Body of pancreas (tissue), 4 donors: ENCODE measurements around the gene IL15RA. TPM values are rescaled to one million over a fixed set of nuclear protein-coding genes. Genes with fewer than 3 reads are reported as not detected.
"Not testable (repeated sequence)": the region's sequence is repeated elsewhere in the genome, so short reads cannot be mapped to it uniquely, and the experiment has no call there.

ENCODE experiments used
- ATAC-seq: fragments of 150-250 bp; one replicate; pipeline ENCODE4 v1.9.1; 2016
- DNase-seq, 4 donors: peaks; one replicate each; pipeline ENCODE4 v3.0.0-alpha.2; 2019
- H3K27ac ChIP-seq, 4 donors: fragments of 200-600 bp; sonication (generic); 1 replicate in 3 of 4; 2 replicates in 1 of 4; pipeline versions ENCODE4 v1.5.1 to v1.6.1; 2016 to 2019; ENCODE audit warnings: mild to moderate bottlenecking in 1 of 4, mixed read lengths in 1 of 4, moderate library complexity in 1 of 4
- H3K27me3 ChIP-seq, 2 donors: fragments of 200-600 bp; sonication (generic); one replicate each; pipeline ENCODE4 v1.6.0; 2016; ENCODE audit warnings: mild to moderate bottlenecking in 1 of 2
- H3K36me3 ChIP-seq, 2 donors: fragments of 200-600 bp; sonication (generic); replicated peaks in 1 of 2; 2 replicates each; pipeline ENCODE4 v1.5.1; 2016; ENCODE audit warnings: low read depth in 2 of 2; ENCODE audit not compliant: insufficient read depth in 1 of 2
- H3K4me1 ChIP-seq: fragments of 200-600 bp; sonication (generic); one replicate; pipeline ENCODE4 v1.6.0; 2016
- H3K4me3 ChIP-seq, 2 donors: fragments of 200-600 bp; sonication (generic); 1 replicate in 1 of 2; 2 replicates in 1 of 2; pipeline ENCODE4 v1.5.1; 2016 to 2019
- H3K9me3 ChIP-seq, 3 donors: fragments of 200-600 bp; sonication (generic); 1 replicate in 2 of 3; 2 replicates in 1 of 3; pipeline ENCODE4 v1.5.1; 2016
- CTCF ChIP-seq, 7 experiments: fragments of 450-650 bp in 4 of 7; fragments of 200-600 bp in 3 of 7; sonication (generic) in 3 of 7; IDR thresholded peaks; one replicate each; pipeline ENCODE4 v1.5.1; 2016 to 2019; ENCODE audit warnings: antibody characterized with exemption in 7 of 7
- POLR2A ChIP-seq, 3 donors: fragments of 450-650 bp; IDR thresholded peaks; one replicate each; pipeline ENCODE4 v1.6.1; 2016; ENCODE audit warnings: antibody characterized with exemption in 3 of 3, mild to moderate bottlenecking in 2 of 3
- WGBS, 2 donors: methylation state at CpG; one replicate each; pipeline ENCODE4 v1.1.5; 2017; 5-methylcytosine and 5-hydroxymethylcytosine counted together
- intact Hi-C: fragments of 100-400 bp; cut with DNase I; formaldehyde crosslinking; loops from one replicate; pipeline ENCODE4 v1.15.1; 2023
- total RNA-seq, 2 donors: library from RNA; depleted of rRNA; stranded (reverse); fragments of >200 nt; gene quantifications; one replicate each; pipeline ENCODE4 v1.1.0, GENCODE V29; 2016

IL15RA gene
- total RNA-seq, 2 donors from 2014 or later = 14.3 to 15.5 TPM

DNA sequence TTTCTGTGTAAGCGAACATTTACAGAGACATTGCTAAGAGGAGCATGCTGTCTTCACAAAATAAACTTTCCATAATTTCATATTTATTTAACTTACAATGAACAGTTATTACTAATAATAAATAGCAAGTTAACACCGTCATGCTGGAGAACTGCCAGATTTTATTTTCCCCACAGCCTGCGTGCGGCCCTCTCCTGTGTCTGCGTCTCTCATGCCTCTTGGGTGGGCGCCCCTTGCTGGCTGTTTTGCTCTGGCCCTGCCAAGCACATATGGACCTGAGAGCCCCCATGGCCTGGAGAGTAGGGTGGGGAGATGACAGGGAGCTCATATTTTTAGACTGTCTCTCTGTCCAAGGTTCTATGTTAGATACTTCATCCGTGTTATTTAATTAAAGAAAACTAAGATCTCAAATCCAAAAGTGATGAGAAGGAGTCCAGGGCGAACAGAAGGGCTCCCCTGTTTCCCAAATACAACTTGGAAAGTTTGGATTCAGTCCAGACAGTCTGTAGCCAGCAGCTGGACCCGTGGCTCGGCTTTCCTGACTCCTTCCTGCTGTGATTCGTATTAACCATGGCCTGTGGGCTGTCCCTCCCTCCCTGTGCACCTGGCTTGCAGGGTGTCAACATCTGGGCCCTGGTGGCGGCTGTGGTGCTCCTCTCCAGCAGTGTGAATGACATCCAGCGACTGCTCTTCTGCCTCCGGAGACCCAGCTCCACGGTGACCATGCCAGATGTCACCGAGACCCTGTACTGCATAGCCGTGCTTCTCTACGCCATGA lies 66.8 kb downstream of the IL15RA start:
- DNase-seq (no peak), ATAC-seq (no peak)
- intact Hi-C loops = no loop called here
- H3K4me3 ChIP-seq = no peak overlapping the region
- H3K9me3 ChIP-seq = no peaks in the 10 kb centered on the region
- H3K36me3 ChIP-seq = peaks cover 21 to 36% of the 10 kb centered on the region in 2 donors
- TF ChIP-seq CTCF (IDR thresholded peaks at IDR 0.05) (no peak), POLR2A (IDR thresholded peaks at IDR 0.05) (no peak)
- H3K27ac ChIP-seq = no peak overlapping the region
- no peaks in the 10 kb centered on the region for H3K4me1 ChIP-seq
- no peaks in the 10 kb centered on the region for H3K27me3 ChIP-seq
- 84 to 91% methylated on average over 17 to 18 of the region's 18 CpGs for WGBS, 2 donors

- H3K27ac ChIP-seq, H3K9me3 ChIP-seq, H3K27me3 ChIP-seq, H3K4me3 ChIP-seq, intact Hi-C loops, DNase-seq, H3K4me1 ChIP-seq, ATAC-seq: not testable (repeated sequence)
- 87 to 89% methylated on average over 7 of the region's 7 CpGs for WGBS, 2 donors
- H3K36me3 ChIP-seq = peaks cover 15 to 27% of the 10 kb centered on the region in 2 donors
These were observed 68.7 kb downstream of the IL15RA start for GRCh38 chr10:5908676-5909075.

- ATAC-seq = no peak
- Histone ChIP-seq H3K36me3 (peaks cover 15 to 25% of the 10 kb centered on the region in 2 donors), H3K9me3 (no peaks in the 10 kb centered on the region), H3K27ac (no peak overlapping the region), H3K27me3 (no peaks in the 10 kb centered on the region), H3K4me3 (no peak overlapping the region), H3K4me1 (no peaks in the 10 kb centered on the region)
- intact Hi-C loops = no loop called here
- DNase-seq = no peak
- WGBS, 2 donors = 85 to 94% methylated on average over 5 of the region's 5 CpGs
- TF ChIP-seq POLR2A (IDR thresholded peaks at IDR 0.05) (no peak), CTCF (IDR thresholded peaks at IDR 0.05) (no peak)
These were observed 70.7 kb downstream of the IL15RA start for GRCh38 chr10:5906651-5907050.

DNA sequence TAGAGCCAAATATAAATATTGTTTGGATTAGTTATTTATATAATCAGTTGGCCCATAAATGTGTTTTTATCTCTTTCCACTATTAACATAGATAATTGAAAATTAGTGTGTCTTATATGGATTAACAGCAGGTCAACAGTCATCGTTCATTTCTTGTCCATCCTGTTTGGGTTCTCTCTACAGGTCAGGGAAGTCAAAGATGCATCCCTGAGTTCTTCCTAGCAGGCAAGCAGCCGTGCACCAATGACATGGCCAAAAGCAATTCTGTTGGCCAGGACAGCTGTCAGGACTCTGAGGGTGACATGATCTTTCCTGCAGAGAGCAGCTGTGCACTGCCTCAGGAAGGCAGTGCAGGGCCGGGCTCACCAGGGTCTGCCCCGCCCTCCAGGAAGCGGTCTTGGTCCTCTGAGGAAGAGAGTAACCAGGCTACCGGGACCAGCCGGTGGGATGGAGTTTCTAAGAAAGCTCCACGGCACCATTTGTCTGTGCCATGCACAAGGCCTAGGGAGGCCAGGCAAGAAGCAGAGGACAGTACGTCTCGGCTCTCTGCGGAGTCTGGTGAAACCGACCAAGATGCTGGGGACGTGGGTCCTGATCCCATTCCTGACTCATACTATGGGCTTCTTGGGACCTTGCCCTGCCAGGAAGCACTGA lies 71.4 kb downstream of the IL15RA start:
- no peak overlapping the region for H3K27ac ChIP-seq

More for the DNA sequence above, 71.4 kb downstream of the IL15RA start:
- DNase-seq = no peak
- peaks cover 9 to 20% of the 10 kb centered on the region in 2 donors for H3K36me3 ChIP-seq
- no peak for TF ChIP-seq CTCF (IDR thresholded peaks at IDR 0.05)
- no peak for TF ChIP-seq POLR2A (IDR thresholded peaks at IDR 0.05)
- H3K27me3 ChIP-seq = no peaks in the 10 kb centered on the region
- no peaks in the 10 kb centered on the region for H3K9me3 ChIP-seq
- no peak overlapping the region for H3K4me3 ChIP-seq
- WGBS, 2 donors = 80 to 86% methylated on average over 4 to 13 of the region's 13 CpGs
- intact Hi-C loops = no loop called here
- no peak for ATAC-seq
- H3K4me1 ChIP-seq = no peaks in the 10 kb centered on the region
